Mesendoderm (in vitro differentiated cells): ENCODE data around the gene IZUMO4.

Source experiments
- DNase-seq: peaks from one replicate; pipeline ENCODE4 v3.0.0; 2013
- H2AK5ac ChIP-seq: 2 replicates; pipeline ENCODE4 v1.6.1; 2013; ENCODE audit warnings: low read length, inconsistent platforms
- H2BK120ac ChIP-seq: 2 replicates; pipeline ENCODE4 v1.6.1; 2013; ENCODE audit warnings: low read depth, mild to moderate bottlenecking, low read length, moderate library complexity, mixed read lengths
- H2BK15ac ChIP-seq: replicated peaks from 2 replicates; pipeline ENCODE4 v1.6.1; 2013; ENCODE audit warnings: low read depth, mild to moderate bottlenecking, moderate library complexity
- H2BK5ac ChIP-seq: 2 replicates; pipeline ENCODE4 v1.6.1; 2013; ENCODE audit warnings: low read length, inconsistent platforms
- H3K18ac ChIP-seq: 2 replicates; pipeline ENCODE4 v1.6.1; 2013; ENCODE audit warnings: mild to moderate bottlenecking, low read length, mixed read lengths
- H3K23ac ChIP-seq: one replicate; pipeline ENCODE4 v1.6.1; 2013; ENCODE audit warnings: low read length
- H3K27ac ChIP-seq: 2 replicates; pipeline ENCODE4 v1.5.1; 2013; ENCODE audit warnings: low read depth, mild to moderate bottlenecking, inconsistent platforms, low read length, moderate library complexity
- H3K27me3 ChIP-seq: 2 replicates; pipeline ENCODE4 v1.6.1; 2013; ENCODE audit warnings: low read length, control low read depth, mild to moderate bottlenecking, inconsistent platforms; ENCODE audit not compliant: insufficient read depth, poor library complexity
- H3K36me3 ChIP-seq: 2 replicates; pipeline ENCODE4 v1.6.1; 2013; ENCODE audit warnings: low read length, inconsistent platforms; ENCODE audit not compliant: control insufficient read depth, insufficient read depth
- H3K4ac ChIP-seq: one replicate; pipeline ENCODE4 v1.6.1; 2013; ENCODE audit warnings: low read depth, mild to moderate bottlenecking, low read length, moderate library complexity
- H3K4me1 ChIP-seq: 2 replicates; pipeline ENCODE4 v1.6.1; 2013; ENCODE audit warnings: low read depth, low read length, inconsistent platforms; ENCODE audit not compliant: control insufficient read depth
- H3K4me2 ChIP-seq: 2 replicates; pipeline ENCODE4 v1.6.1; 2013; ENCODE audit warnings: low read length
- H3K4me3 ChIP-seq: 2 replicates; pipeline ENCODE4 v1.5.1; 2013; ENCODE audit warnings: mild to moderate bottlenecking, low read length
- H3K56ac ChIP-seq: one replicate; pipeline ENCODE4 v1.6.1; 2013; ENCODE audit warnings: low read length
- H3K79me1 ChIP-seq: 2 replicates; pipeline ENCODE4 v1.6.1; 2013; ENCODE audit warnings: low read length, inconsistent platforms
- H3K79me2 ChIP-seq: 2 replicates; pipeline ENCODE4 v1.6.1; 2013; ENCODE audit warnings: mild to moderate bottlenecking, low read length; ENCODE audit not compliant: control insufficient read depth, insufficient read depth
- H3K9ac ChIP-seq: 2 replicates; pipeline ENCODE4 v1.6.1; 2013; ENCODE audit warnings: low read length, inconsistent platforms
- H4K5ac ChIP-seq: one replicate; pipeline ENCODE4 v1.6.1; 2013; ENCODE audit warnings: low read length
- H4K8ac ChIP-seq: one replicate; pipeline ENCODE4 v1.6.1; 2013; ENCODE audit warnings: low read depth, mild to moderate bottlenecking, control low read depth, low read length, moderate library complexity
- WGBS: extraction: QIAGEN DNeasy Blood & Tissue Kit; methylation state at CpG from one replicate; pipeline ENCODE4 v1.1.7; 2013; ENCODE audit warnings: low lambda C conversion rate, missing lambda C conversion rate; ENCODE audit not compliant: insufficient coverage; ENCODE audit errors: extremely low coverage; 5-methylcytosine and 5-hydroxymethylcytosine counted together

Gene IZUMO4

DNA sequence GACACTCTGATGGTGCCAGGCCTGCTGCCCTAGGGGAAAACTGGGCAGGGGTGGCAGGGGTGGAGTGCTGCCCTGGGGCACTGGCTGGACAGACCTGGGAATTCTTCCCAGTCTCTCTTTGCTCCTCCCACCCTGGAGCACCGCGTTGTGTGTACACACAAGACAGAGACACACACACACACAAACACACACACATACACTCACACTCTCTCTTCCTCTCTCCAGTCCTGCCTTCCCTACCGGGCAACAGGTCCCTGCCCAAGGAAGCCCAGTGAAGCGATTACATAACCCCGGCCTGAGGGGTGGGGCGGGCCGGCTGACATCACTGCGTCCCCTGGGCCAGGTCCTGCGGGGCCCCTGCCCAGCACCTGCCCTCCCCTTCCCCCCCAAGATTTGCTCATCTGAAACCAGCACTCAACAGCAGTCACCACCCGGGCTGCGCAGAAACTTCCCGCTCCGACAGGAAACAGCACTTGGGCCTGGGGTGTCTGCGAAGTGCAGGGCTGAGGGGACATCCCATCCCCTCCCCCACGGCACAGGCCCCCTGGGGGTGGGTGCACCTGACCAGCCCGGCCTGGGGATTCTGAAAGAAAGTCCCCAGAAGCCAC is 46.9 kb upstream of the IZUMO4 start:
- no peak overlapping the region for H4K5ac ChIP-seq
- no peak overlapping the region for H4K8ac ChIP-seq
- H3K23ac ChIP-seq, result no peak overlapping the region
- no peak overlapping the region for H2AK5ac ChIP-seq
- no peak overlapping the region for H3K27ac ChIP-seq
- H3K4me1 ChIP-seq, result peaks cover 2% of the 10 kb centered on the region
- H3K4me2 ChIP-seq, result peak overlapping the region; percentile 94
- no peaks in the 10 kb centered on the region for H3K27me3 ChIP-seq
- peaks cover 22% of the 10 kb centered on the region for H3K79me2 ChIP-seq
- no peak overlapping the region for H2BK5ac ChIP-seq
- H3K36me3 ChIP-seq, result no peaks in the 10 kb centered on the region
- H3K18ac ChIP-seq, result no peak overlapping the region
- peak overlapping the region; percentile 82 for H3K4me3 ChIP-seq
- peak overlapping the region; percentile 90 for H3K9ac ChIP-seq
- peaks cover 19% of the 10 kb centered on the region for H3K79me1 ChIP-seq
- no peak overlapping the region for H2BK120ac ChIP-seq
- peak overlapping the region; percentile 88 for H3K56ac ChIP-seq
- WGBS, result no CpG with 5 or more reads among the region's 16 CpGs
- H3K4ac ChIP-seq, result no peak overlapping the region
- no peak overlapping the region for H2BK15ac ChIP-seq
- DNase-seq, result peak; percentile 72

GRCh38 chr19:2050349-2050990 is 46.2 kb upstream of the IZUMO4 start:
- Histone ChIP-seq H3K79me2 (peaks cover 22% of the 10 kb centered on the region), H3K9ac (peak overlapping the region; percentile 90), H2BK5ac (no peak overlapping the region), H2AK5ac (no peak overlapping the region), H3K27ac (no peak overlapping the region), H4K8ac (no peak overlapping the region), H3K4me2 (peak overlapping the region; percentile 94), H3K79me1 (peaks cover 19% of the 10 kb centered on the region), H3K23ac (peak overlapping the region; percentile 94), H2BK15ac (no peak overlapping the region), H3K56ac (peak overlapping the region; percentile 88), H3K18ac (peak overlapping the region; percentile 80), H3K4me3 (peak overlapping the region; percentile 82), H3K27me3 (no peaks in the 10 kb centered on the region), H4K5ac (no peak overlapping the region), H3K4ac (peak overlapping the region; percentile 81), H2BK120ac (no peak overlapping the region), H3K36me3 (no peaks in the 10 kb centered on the region), H3K4me1 (peaks cover 2% of the 10 kb centered on the region)
- no CpG with 5 or more reads among the region's 49 CpGs for WGBS
- DNase-seq, result no peak

- Histone ChIP-seq H4K5ac (peak within 1 kb of the TSS; percentile 81), H2BK5ac (no peak within 1 kb of the TSS), H3K4me3 (peak within 1 kb of the TSS; percentile 82), H3K4me1 (peaks cover 2% of the 10 kb centered on the region), H3K79me1 (peaks cover 19% of the 10 kb centered on the region), H3K27ac (no peak within 1 kb of the TSS), H3K4me2 (peak within 1 kb of the TSS; percentile 97), H3K9ac (peak within 1 kb of the TSS; percentile 90), H2AK5ac (peak within 1 kb of the TSS; percentile 69), H3K23ac (peak within 1 kb of the TSS; percentile 94), H3K79me2 (peaks cover 22% of the 10 kb centered on the region), H3K4ac (peak within 1 kb of the TSS; percentile 81), H2BK15ac (no peak within 1 kb of the TSS), H4K8ac (peak within 1 kb of the TSS; percentile 41), H3K18ac (peak within 1 kb of the TSS; percentile 80), H2BK120ac (no peak within 1 kb of the TSS), H3K56ac (peak within 1 kb of the TSS; percentile 95), H3K36me3 (no peaks in the 10 kb centered on the region), H3K27me3 (no peaks in the 10 kb centered on the region)
- DNase-seq, result peak; percentile 85
- no CpG with 5 or more reads among the region's 93 CpGs for WGBS
These were observed 45.5 kb upstream of the IZUMO4 start, which contains the start of gene MKNK2 for GRCh38 chr19:2050991-2051772. MKNK2 (minus strand) TSS chr19:2051244; CDS start chr19:2050851, 393 bp downstream.

DNA sequence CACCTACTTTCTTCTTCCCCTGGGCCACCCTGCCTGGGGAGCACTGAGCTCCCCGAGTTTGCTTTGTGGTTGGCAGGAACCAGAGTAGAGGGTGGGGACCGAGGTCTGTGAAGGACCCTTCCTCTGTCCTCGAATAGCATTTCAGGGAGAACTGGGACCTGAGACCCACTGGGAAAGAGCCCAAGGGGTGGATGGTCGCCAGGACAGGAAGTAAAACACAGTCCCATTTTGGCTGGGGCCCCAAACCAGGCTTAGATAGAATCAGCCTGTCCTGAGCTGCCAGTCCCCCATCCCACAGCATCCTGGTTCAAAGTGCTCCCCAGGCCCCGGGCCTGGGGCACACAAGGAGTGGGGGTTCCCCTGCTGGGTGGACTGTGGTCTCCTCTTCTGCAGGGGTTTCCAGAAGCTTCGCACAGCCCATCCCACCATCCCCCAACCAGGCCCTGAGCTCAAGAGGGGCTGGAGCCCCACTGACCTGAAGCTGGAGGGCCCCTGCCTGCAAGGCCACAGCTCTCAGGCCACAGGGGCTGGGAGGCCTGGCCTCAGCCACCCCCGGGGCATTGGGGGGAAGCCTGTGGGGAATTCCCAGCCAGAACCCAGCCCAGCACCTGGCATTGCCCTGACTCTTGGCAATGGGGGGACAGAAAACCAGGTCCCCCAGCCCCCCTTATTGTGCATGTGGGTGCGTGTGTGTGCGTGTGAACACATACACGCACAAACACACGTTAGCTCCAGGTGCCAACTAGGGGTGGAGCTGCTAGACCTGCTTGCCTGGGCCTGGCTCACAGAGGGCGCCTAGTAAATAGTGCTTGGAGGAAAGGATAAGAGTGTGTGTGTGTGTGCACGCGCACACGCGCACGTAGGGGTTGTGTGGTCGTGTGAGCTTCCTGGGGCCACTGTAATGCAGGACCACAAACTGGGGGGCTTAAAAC is 44.7 kb upstream of the IZUMO4 start:
- H4K5ac ChIP-seq, result no peak overlapping the region
- peak overlapping the region; percentile 69 for H2AK5ac ChIP-seq
- H2BK15ac ChIP-seq, result no peak overlapping the region
- WGBS, result no CpG with 5 or more reads among the region's 18 CpGs
- H3K4ac ChIP-seq, result no peak overlapping the region
- peaks cover 18% of the 10 kb centered on the region for H3K79me1 ChIP-seq
- no peak overlapping the region for H3K4me3 ChIP-seq
- H3K79me2 ChIP-seq, result peaks cover 22% of the 10 kb centered on the region
- H4K8ac ChIP-seq, result peak overlapping the region; percentile 41
- peaks cover 4% of the 10 kb centered on the region for H3K4me1 ChIP-seq
- H3K9ac ChIP-seq, result no peak overlapping the region
- no peaks in the 10 kb centered on the region for H3K27me3 ChIP-seq
- peak overlapping the region; percentile 2 for H3K56ac ChIP-seq
- no peaks in the 10 kb centered on the region for H3K36me3 ChIP-seq
- no peak overlapping the region for H3K18ac ChIP-seq
- no peak overlapping the region for H3K27ac ChIP-seq
- DNase-seq, result no peak
- no peak overlapping the region for H3K4me2 ChIP-seq
- no peak overlapping the region for H2BK120ac ChIP-seq
- no peak overlapping the region for H3K23ac ChIP-seq
- H2BK5ac ChIP-seq, result no peak overlapping the region

GRCh38 chr19:2053601-2054389 is 42.9 kb upstream of the IZUMO4 start:
- Histone ChIP-seq H3K4me3 (no peak overlapping the region), H3K9ac (no peak overlapping the region), H2BK120ac (no peak overlapping the region), H4K8ac (no peak overlapping the region), H4K5ac (no peak overlapping the region), H3K27me3 (no peaks in the 10 kb centered on the region), H3K56ac (no peak overlapping the region), H3K23ac (no peak overlapping the region), H3K4ac (no peak overlapping the region), H2BK15ac (no peak overlapping the region), H3K27ac (no peak overlapping the region), H3K4me1 (peaks cover 4% of the 10 kb centered on the region), H3K36me3 (no peaks in the 10 kb centered on the region), H3K18ac (no peak overlapping the region), H3K79me1 (peaks cover 10% of the 10 kb centered on the region), H3K4me2 (no peak overlapping the region), H2BK5ac (no peak overlapping the region), H3K79me2 (peaks cover 16% of the 10 kb centered on the region), H2AK5ac (no peak overlapping the region)
- no peak for DNase-seq
- no CpG with 5 or more reads among the region's 24 CpGs for WGBS
